Measurements from ENCODE around the gene SLC38A2. TPM values are rescaled to one million over a fixed set of nuclear protein-coding genes. Genes with fewer than 3 reads are reported as not detected.

Gene SLC38A2
- total RNA-seq, 4 donors from 2014 or later, result 632 to 1,386 (median 819) TPM

DNA sequence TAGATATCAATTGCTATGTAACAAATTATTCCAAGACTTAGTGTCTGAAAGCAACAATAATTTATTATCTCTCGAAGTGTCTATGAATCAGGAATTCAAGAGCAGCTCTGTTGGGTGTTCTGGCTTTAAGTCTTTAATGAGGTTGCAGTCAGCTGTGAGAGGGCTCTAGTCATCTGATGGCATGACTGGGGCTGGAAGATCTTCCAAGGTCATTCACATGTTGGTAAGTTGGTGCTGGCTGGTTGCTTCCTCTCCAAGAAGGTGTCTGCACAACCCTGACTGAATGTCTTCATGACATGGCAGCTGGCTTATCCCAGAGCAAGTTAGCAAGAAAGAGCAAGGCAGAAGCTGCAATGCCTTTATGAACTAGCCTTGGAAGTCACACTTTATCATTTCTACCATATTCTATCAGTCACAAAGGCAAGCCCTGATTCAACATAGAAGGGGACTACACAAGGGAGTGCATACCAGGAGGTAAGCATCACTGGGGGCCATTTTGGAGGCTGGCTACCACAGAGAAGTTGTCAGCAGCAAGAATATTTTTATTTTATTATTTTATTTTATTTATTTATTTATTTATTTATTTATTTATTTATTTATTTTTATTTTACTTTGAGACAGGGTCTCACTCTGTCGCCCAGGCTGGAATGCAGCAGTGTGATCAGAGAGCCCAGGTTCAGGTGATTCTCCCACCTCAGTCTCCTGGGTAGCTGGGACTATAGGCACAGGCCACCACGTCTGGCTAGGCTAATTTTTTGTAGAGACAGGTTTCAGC, 7.6 kb upstream of the SLC38A2 start:
- 91% methylated on average over 3 of the region's 3 CpGs for WGBS

DNA sequence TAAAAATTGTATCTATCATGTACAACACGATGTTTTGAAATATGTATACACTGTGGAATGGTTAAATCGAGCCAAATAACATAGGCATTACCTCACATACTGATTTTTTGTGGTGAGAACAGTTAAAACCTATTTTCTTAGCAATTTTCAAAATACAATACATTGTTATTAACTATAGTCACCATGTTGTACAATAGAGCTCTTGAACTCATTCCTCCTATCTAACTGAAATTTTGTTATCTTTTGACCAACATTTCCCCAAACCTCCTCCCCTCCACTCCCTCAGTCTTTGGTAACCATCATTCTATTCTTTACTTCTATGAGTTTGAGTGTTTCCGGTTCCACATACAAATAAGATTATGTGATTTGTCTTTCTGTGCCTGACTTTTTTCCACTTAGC, 6.8 kb upstream of the SLC38A2 start:
- no peaks in the 10 kb centered on the region for H3K36me3 ChIP-seq
- H3K4me1 ChIP-seq, result peaks cover 22% of the 10 kb centered on the region
- no peaks in the 10 kb centered on the region for H3K27me3 ChIP-seq
- no peak for DNase-seq (ENCODE audit: low spot score in 2 of 2)
- TF ChIP-seq POLR2AphosphoS5 (IDR thresholded peaks at IDR 0.05), result no peak
- TF ChIP-seq POLR2A (IDR thresholded peaks at IDR 0.05), result no peak
- no peak for TF ChIP-seq EP300 (IDR thresholded peaks at IDR 0.05)
- TF ChIP-seq, protein P1, sequence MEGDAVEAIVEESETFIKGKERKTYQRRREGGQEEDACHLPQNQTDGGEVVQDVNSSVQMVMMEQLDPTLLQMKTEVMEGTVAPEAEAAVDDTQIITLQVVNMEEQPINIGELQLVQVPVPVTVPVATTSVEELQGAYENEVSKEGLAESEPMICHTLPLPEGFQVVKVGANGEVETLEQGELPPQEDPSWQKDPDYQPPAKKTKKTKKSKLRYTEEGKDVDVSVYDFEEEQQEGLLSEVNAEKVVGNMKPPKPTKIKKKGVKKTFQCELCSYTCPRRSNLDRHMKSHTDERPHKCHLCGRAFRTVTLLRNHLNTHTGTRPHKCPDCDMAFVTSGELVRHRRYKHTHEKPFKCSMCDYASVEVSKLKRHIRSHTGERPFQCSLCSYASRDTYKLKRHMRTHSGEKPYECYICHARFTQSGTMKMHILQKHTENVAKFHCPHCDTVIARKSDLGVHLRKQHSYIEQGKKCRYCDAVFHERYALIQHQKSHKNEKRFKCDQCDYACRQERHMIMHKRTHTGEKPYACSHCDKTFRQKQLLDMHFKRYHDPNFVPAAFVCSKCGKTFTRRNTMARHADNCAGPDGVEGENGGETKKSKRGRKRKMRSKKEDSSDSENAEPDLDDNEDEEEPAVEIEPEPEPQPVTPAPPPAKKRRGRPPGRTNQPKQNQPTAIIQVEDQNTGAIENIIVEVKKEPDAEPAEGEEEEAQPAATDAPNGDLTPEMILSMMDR (IDR thresholded peaks at IDR 0.05), result no peak
- no peak overlapping the region for H3K4me3 ChIP-seq
- no peaks in the 10 kb centered on the region for H3K9me3 ChIP-seq
- WGBS, result 75% methylated on average over 3 of the region's 3 CpGs
- no peak overlapping the region for H3K27ac ChIP-seq

More for the DNA sequence above, 7.6 kb upstream of the SLC38A2 start:
- Histone ChIP-seq H3K36me3 (no peaks in the 10 kb centered on the region), H3K27me3 (no peaks in the 10 kb centered on the region), H3K9me3 (no peaks in the 10 kb centered on the region), H3K27ac (no peak overlapping the region), H3K4me1 (peaks cover 26% of the 10 kb centered on the region), H3K4me3 (no peak overlapping the region)
- no peak for TF ChIP-seq POLR2AphosphoS5 (IDR thresholded peaks at IDR 0.05)
- no peak for TF ChIP-seq POLR2A (IDR thresholded peaks at IDR 0.05)
- TF ChIP-seq, protein P1 (IDR thresholded peaks at IDR 0.05), result no peak
- TF ChIP-seq EP300 (IDR thresholded peaks at IDR 0.05), result no peak
- DNase-seq (ENCODE audit: low spot score in 2 of 2), result no peak

DNA sequence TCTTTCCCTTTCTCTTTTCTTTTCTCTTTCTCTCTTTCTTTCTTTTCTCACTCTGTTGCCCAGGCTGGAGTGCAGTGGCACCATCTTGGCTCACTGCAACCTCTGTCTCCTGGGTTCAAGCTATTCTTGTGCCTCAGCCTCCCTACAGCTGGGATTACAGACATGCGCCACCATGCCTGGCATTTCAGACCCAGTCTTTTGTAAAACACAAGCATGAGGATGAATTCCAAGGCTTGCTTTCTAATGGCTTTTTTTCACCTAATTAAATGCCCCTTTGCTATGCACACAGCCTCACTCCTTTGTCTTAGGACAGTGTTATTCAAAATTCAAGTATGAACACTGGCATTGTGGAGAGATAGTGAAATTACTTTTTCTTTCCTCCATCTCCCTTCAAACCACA, 6.0 kb upstream of the SLC38A2 start:
- H3K27me3 ChIP-seq, result no peaks in the 10 kb centered on the region
- DNase-seq (ENCODE audit: low spot score in 2 of 2), result no peak
- WGBS, result 93% methylated on average over 1 of the region's 1 CpG
- H3K9me3 ChIP-seq, result no peaks in the 10 kb centered on the region
- H3K27ac ChIP-seq, result no peak overlapping the region
- no peak overlapping the region for H3K4me3 ChIP-seq
- no peak for TF ChIP-seq POLR2AphosphoS5 (IDR thresholded peaks at IDR 0.05)
- TF ChIP-seq, protein P1 (IDR thresholded peaks at IDR 0.05), result no peak
- TF ChIP-seq EP300 (IDR thresholded peaks at IDR 0.05), result no peak
- TF ChIP-seq POLR2A (IDR thresholded peaks at IDR 0.05), result no peak
- no peaks in the 10 kb centered on the region for H3K36me3 ChIP-seq
- peaks cover 26% of the 10 kb centered on the region for H3K4me1 ChIP-seq

DNA sequence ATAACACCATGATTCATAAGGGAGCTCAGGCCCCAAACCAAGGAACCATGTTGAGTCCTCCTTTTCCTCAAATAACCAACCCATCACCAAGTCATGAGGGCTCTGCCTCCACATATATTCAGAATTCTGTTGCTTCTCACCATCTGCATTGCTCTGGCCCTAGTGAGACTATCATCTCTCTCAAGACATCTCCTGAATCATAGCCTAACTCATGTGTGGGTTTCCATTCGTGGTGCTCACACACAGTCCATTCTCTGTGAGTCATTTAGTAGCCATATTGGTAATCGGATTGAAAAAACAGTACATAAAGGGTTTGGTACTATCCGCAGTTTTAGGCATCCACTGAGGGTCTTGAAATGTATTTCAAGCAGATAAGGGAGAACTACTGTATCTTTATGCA, 5.1 kb upstream of the SLC38A2 start:
- Histone ChIP-seq H3K27ac (no peak overlapping the region), H3K9me3 (no peaks in the 10 kb centered on the region), H3K4me1 (peaks cover 24% of the 10 kb centered on the region), H3K36me3 (no peaks in the 10 kb centered on the region), H3K4me3 (no peak overlapping the region), H3K27me3 (no peaks in the 10 kb centered on the region)
- no peak for DNase-seq (ENCODE audit: low spot score in 2 of 2)
- 78% methylated on average over 3 of the region's 3 CpGs for WGBS
- no peak for TF ChIP-seq POLR2AphosphoS5 (IDR thresholded peaks at IDR 0.05)
- TF ChIP-seq, protein P1 (IDR thresholded peaks at IDR 0.05), result no peak

DNA sequence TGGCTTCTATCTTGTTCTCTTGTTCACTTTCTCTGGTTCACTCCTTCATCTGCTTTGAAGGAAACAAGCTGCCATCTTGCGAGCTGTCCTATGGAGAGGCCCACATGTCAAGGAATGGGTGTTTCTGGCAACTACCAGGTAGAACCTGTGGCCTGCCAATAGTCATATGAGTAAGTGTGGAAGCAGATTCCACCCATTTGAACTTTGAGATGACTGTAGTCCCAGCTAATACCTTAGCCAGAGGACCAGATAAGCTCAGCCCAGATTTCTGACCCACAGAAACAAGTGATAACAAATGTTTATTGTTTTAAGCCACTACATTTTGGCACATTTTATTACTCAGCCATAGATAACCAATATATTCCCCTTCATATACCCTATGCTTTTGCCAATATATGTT, 4.0 kb upstream of the SLC38A2 start:
- H3K9me3 ChIP-seq, result no peaks in the 10 kb centered on the region
- peaks cover 13% of the 10 kb centered on the region for H3K4me1 ChIP-seq
- no peaks in the 10 kb centered on the region for H3K36me3 ChIP-seq
- H3K4me3 ChIP-seq, result no peak overlapping the region
- no peaks in the 10 kb centered on the region for H3K27me3 ChIP-seq
- no peak overlapping the region for H3K27ac ChIP-seq
- DNase-seq (ENCODE audit: low spot score in 2 of 2), result no peak
- TF ChIP-seq POLR2A (IDR thresholded peaks at IDR 0.05), result no peak
- TF ChIP-seq EP300 (IDR thresholded peaks at IDR 0.05), result no peak
- no peak for TF ChIP-seq POLR2AphosphoS5 (IDR thresholded peaks at IDR 0.05)
- TF ChIP-seq, protein P1 (IDR thresholded peaks at IDR 0.05), result no peak
- WGBS, result 100% methylated on average over 1 of the region's 1 CpG
